Esophagus squamous epithelium (tissue), 4 donors: ENCODE measurements around the gene CDKAL1.

Experiments
- CTCF ChIP-seq, 6 experiments: fragments of 450-650 bp in 4 of 6; fragments of 200-600 bp in 2 of 6; sonication (generic) in 2 of 6; IDR thresholded peaks; one replicate each; pipeline ENCODE4 v1.5.1; 2016 to 2019; ENCODE audit warnings: antibody characterized with exemption in 6 of 6, mild to moderate bottlenecking in 4 of 6, moderate library complexity in 4 of 6
- POLR2A ChIP-seq, 4 donors: fragments of 450-650 bp; IDR thresholded peaks; one replicate each; pipeline ENCODE4 v1.6.1; 2017; ENCODE audit warnings: antibody characterized with exemption in 4 of 4, mild to moderate bottlenecking in 4 of 4, moderate library complexity in 3 of 4

GRCh38 chr6:20777801-20778200 lies 243.5 kb downstream of the CDKAL1 start:
- TF ChIP-seq CTCF (IDR thresholded peaks at IDR 0.05) (no peak), POLR2A (IDR thresholded peaks at IDR 0.05) (no peak)
